Fibroblast of skin of abdomen (primary cell): Measurements from ENCODE around the gene WWP2.
A peak's percentile ranks its signal among the peaks of the same experiment; 100 is the strongest.

Experiments
- DNase-seq: peaks from one replicate; pipeline ENCODE4 v3.0.0-alpha.2; 2013

The WWP2 gene

DNA sequence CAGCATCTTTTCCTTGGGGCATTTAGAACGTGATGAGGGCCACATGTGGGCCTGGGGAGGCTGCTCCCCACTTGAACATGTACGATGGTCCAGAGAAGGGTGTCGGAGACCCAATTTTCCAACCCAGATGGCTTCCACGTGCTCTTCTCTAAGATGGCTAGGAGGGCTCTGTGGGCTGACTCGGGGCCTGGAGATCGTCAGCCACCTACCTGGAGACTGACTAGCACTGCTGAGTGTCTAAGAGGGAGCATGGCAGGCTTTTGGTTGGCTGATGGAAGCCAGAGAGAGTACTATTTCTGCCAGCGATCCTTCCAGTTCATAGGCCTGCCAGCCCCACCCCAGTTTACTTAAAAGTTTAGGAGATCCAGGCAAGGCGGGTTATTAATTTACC, 128.8 kb downstream of the WWP2 start:
- no peak for DNase-seq

- no peak for DNase-seq
Observed at GRCh38 chr16:69892378-69892777, 130.2 kb downstream of the WWP2 start.

DNA sequence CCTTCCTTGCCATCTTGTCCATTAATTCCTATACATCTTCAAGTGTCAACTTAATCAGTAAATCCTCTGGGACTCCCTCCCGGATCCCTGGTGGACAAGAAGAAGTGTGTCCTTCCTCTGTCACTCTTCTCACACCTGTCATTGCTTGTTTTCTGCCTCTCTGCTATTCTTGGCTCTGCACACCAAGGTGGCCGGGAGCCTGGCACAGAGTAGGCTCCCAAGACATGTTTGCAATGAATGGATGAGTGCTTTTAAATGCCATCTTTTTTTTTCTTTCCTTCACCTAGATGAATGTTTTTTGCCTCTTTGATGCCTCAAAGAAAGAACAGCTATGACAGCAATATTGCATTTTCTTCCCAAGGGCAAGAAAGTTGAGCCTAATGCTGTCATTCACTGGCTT, 131.0 kb downstream of the WWP2 start:
- DNase-seq: no peak

DNA sequence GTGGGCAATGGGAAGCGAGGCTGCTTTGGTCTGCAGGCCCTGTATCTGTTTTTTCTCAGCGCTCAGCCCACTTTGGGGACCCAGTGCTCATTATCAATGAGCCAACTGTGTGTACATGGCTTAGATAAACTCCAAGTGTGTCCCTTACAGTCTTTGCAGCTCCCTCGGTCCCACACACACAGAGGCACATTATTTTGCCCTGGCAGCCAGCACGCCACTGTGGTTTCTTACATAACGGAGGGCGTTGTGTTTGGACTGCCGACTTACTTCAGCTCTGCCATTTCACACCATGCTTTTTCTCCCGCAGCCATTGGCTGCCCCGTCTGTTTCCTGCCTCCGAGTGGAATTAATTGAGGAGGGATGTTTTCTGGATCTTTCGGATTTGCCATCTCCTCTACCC, 132.5 kb downstream of the WWP2 start:
- no peak for DNase-seq

DNA sequence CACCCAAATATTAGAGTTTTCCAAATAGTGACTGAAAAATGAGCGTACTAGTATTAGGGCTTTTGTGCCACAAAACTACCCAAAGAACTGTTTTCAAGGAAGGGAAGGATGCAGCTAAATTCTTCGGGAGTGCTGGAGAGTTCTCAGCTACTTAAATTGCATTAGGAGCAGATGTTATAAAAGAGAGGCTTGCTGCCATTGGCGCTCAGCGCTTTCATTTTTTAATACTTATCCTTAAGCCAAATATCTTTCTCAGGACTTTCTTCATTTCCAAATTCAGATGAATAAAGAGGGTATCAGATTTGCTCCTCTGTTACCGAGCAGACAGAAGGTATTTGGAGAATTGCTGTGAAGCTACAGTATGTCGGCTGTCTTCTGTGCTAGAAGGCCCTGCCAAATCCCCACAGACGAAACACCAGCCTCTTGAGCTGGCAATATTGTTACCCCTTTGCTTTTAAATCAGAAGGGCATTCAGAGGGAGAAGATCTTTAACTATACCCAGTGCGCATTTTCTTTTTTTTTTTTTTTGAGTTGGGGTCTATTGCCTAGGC, 141.8 kb downstream of the WWP2 start:
- DNase-seq: no peak

GRCh38 chr16:69904495-69905170, 142.5 kb downstream of the WWP2 start:
- no peak for DNase-seq

- DNase-seq: no peak
Observed at GRCh38 chr16:69905171-69905555, 143.0 kb downstream of the WWP2 start.

- peak; percentile 81 for DNase-seq
Observed at GRCh38 chr16:69906838-69907401, 144.8 kb downstream of the WWP2 start.

DNA sequence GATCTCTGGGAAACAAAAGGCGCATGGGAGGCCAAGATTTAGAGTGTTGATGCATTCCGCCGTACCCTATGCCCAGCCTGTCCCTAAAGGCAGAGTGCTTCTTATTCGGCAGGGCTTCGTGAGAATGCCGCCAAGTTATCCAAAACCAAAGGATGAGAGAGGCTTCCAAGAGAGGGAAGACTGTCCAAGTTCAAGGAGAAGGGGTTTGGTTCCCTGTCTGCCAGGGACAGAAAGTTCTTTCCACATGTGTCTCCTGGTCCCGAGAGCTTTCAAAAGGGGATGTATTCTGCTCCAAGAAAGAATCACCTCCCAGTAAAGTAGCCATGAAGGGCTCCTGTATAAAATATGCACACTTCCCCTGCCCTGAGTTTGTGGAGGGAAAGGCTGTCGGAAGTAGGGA, 146.9 kb downstream of the WWP2 start:
- no peak for DNase-seq

GRCh38 chr16:69909760-69910159, 147.6 kb downstream of the WWP2 start:
- DNase-seq: no peak

GRCh38 chr16:69910964-69911363, 148.8 kb downstream of the WWP2 start:
- DNase-seq: no peak

DNA sequence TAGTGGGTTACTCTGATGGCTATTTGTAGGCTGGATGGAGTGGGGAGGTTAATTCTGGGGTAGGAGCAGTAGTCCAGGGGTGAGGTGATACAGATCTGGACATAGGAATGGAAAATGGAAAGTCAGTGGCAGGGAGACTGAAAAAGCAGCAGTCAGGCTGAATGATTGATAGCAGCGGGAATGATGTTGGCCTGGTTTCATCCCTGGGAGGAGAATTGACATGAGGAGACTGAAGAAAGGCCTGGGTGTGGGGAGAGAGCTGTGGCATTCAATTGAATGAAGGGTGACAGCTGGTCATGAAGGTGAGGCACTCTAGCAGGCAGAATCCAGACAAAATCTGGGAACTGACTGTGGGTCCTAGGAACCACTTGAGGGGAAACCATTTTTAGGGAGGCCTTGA, 154.3 kb downstream of the WWP2 start:
- no peak for DNase-seq

- no peak for DNase-seq
Observed at GRCh38 chr16:69917311-69917710, 155.2 kb downstream of the WWP2 start.

DNA sequence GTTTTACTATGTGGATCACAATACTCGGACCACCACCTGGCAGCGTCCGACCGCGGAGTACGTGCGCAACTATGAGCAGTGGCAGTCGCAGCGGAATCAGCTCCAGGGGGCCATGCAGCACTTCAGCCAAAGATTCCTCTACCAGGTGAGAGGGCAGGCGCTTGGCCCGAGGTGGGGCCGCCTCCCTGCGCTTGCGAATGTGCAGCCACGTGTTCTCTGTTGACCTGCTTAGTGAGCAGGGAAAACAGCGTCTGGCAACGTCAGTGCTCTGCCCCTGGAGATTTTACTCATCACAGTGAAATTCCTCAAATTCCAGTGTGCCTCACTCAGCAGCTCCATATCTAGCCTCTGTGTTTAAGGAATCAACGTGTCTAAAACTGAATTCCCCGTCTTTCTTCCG, 155.6 kb downstream of the WWP2 start:
- DNase-seq: peak; percentile 95

DNA sequence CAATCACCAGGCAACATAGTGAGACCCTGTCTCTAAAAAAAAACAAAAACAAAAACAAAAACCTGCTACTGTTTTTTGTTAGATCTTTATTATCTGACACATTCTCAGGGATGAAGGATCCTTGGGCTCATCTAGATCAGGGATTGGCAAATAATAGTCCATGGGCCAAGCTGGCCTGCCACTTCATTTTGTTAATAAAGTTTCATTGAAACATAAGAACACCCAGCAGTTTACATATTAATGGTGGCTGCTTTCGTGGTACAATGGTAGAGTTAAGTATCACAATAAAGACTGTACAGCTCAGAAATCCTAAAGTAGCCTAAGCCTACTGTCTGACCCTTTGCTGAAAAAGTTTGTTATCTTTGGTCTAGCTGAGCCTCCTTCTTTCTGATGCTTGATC, 156.1 kb downstream of the WWP2 start:
- DNase-seq: no peak

DNA sequence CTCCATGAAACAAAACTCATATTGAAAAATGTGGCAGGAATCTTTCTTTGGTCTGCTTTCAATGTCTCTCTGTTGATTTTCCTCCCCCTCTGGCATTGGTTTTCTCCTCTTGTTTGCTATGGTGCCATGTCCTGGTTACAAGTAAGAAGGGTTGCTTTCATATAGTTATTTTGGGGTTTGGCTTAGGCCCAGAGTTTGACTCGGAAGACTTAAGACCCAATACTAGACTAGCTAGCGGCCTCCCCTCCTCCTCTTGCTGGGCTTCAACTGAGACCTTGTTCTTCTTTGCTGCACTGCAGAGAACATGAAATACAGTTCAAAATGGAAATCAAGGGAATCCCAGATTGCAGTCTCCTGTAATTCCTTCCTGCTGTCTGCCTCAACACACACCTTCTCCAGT, 159.0 kb downstream of the WWP2 start:
- DNase-seq: peak; percentile 32

DNA sequence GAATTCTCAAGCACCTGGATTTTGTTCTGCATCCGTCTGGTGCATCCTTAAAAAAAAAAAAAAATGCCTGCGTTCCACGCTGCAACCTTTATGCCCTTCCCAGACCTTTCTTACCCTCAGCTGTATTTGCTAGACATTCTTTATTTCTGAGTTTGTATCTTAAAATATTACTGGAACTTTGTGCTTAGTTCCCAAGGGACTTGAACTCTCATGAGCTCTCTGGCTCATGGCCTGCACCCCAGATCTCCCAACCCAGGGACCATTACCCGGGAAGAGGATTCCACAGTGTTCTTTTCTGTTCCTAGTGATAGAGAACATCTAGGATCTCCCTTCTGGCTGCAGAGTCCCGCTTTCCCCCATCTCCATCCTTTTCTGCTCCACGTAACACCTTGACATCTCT, 160.1 kb downstream of the WWP2 start:
- DNase-seq: no peak

GRCh38 chr16:69924041-69924775, 162.1 kb downstream of the WWP2 start:
- DNase-seq: no peak

DNA sequence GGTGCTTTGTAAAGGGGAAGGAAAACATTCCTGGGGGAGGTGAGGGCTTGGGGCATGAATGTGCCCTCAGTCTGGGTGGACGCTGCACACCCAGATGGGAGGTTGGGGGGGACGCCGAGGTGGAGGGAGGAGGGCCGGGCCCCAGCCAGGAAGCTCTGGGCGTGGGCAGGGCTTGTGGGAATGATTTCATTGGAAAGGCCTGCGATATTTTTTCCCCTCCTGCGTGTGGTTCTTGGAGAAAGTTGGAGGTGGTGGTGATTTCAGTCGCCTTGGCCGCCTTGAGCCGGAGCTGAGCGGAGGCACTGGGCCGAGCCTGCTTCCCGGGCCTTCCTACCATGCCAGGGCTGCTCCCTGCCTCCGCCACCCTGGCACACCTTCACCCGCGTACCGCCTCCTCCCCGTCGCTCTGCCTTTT, 162.7 kb downstream of the WWP2 start:
- DNase-seq: peak; percentile 84

DNA sequence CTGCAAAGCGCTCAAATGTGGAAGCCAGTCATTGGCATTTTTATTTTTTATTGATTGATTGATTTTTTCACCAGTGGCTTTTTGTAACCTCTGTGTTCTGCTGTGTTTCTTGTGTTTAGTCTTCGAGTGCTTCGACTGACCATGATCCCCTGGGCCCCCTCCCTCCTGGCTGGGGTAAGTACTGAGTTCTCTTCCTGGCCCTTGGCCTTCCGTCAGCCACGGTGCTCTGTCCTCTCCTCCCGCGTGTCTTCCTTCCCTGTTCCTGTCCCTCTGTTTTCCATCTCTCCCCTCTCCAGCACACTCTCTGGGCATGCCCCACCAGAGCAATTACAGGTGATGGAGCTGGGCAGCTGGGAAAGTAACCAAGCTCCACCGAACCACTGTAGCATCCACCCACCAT, 163.2 kb downstream of the WWP2 start:
- DNase-seq: no peak

- no peak for DNase-seq
Observed at GRCh38 chr16:69926241-69926640, 164.1 kb downstream of the WWP2 start.

- DNase-seq: peak; percentile 51
Observed at GRCh38 chr16:69927056-69927757, 165.1 kb downstream of the WWP2 start.

GRCh38 chr16:69928856-69929400, 166.8 kb downstream of the WWP2 start:
- no peak for DNase-seq
